ENCODE measurements around the gene DNAJC1.

Gene DNAJC1

DNA sequence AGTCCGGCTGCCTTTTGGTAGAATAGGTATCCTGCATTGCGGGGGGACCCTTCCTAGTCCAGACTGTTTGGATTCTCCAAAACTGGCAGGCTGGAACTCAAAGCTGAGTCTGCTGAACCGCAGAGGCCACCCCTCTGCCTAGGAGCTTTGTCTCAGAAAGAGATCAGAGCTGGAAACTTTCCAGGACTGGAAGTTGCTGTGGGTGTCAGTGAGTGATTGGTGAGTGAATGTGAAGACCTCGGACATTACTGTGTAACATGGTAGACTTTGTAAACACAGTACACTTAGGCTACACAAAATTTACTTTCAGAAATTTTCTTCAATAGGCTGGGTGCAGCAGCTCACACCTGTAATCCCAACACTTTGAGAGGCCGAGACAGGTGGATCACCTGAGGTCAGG lies 103.8 kb downstream of the DNAJC1 start:
- TF ChIP-seq TAF1 (IDR thresholded peaks at IDR 0.05; ENCODE audit: borderline replicate concordance, insufficient read depth, low read length) (no peak), FOXP2 (optimal IDR thresholded peaks at IDR 0.05; ENCODE audit: borderline replicate concordance, extremely low read depth, extremely low read length, insufficient read depth) (no peak), SIN3A (IDR thresholded peaks at IDR 0.05; ENCODE audit: borderline replicate concordance, insufficient read depth, low read length) (no peak), POLR2AphosphoS5 (IDR thresholded peaks at IDR 0.05; ENCODE audit: low read depth, low read length) (no peak)
- TF ChIP-seq, protein P1, sequence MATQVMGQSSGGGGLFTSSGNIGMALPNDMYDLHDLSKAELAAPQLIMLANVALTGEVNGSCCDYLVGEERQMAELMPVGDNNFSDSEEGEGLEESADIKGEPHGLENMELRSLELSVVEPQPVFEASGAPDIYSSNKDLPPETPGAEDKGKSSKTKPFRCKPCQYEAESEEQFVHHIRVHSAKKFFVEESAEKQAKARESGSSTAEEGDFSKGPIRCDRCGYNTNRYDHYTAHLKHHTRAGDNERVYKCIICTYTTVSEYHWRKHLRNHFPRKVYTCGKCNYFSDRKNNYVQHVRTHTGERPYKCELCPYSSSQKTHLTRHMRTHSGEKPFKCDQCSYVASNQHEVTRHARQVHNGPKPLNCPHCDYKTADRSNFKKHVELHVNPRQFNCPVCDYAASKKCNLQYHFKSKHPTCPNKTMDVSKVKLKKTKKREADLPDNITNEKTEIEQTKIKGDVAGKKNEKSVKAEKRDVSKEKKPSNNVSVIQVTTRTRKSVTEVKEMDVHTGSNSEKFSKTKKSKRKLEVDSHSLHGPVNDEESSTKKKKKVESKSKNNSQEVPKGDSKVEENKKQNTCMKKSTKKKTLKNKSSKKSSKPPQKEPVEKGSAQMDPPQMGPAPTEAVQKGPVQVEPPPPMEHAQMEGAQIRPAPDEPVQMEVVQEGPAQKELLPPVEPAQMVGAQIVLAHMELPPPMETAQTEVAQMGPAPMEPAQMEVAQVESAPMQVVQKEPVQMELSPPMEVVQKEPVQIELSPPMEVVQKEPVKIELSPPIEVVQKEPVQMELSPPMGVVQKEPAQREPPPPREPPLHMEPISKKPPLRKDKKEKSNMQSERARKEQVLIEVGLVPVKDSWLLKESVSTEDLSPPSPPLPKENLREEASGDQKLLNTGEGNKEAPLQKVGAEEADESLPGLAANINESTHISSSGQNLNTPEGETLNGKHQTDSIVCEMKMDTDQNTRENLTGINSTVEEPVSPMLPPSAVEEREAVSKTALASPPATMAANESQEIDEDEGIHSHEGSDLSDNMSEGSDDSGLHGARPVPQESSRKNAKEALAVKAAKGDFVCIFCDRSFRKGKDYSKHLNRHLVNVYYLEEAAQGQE (IDR thresholded peaks at IDR 0.05; ENCODE audit: insufficient read depth in 1 of 2, low read depth in 2 of 2, low read length in 2 of 2): no peak

DNA sequence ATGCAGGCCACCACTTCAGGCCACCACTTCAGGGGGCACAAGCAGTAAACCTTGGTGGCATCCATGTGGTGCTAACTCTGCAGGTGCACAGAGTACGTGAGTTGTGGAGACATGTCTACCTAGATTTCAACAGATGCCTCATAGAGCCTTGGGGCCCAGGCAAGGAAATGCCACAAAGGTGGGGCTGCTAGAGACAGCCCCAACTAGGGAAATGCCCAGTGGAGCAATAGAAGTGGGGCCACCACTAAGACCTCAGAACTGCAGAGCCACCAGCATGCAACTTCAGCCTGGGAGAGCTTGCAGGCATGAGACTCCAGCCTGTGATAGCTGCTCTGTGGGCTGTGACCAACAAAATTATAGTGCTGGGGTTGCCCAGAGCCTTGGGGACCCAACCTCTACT lies 107.6 kb downstream of the DNAJC1 start:
- no peak for TF ChIP-seq SIN3A (IDR thresholded peaks at IDR 0.05; ENCODE audit: borderline replicate concordance, insufficient read depth, low read length)
- TF ChIP-seq FOXP2 (optimal IDR thresholded peaks at IDR 0.05; ENCODE audit: borderline replicate concordance, extremely low read depth, extremely low read length, insufficient read depth): no peak
- TF ChIP-seq, protein P1 (IDR thresholded peaks at IDR 0.05; ENCODE audit: insufficient read depth in 1 of 2, low read depth in 2 of 2, low read length in 2 of 2): no peak
- no peak for TF ChIP-seq POLR2AphosphoS5 (IDR thresholded peaks at IDR 0.05; ENCODE audit: low read depth, low read length)
- no peak for TF ChIP-seq TAF1 (IDR thresholded peaks at IDR 0.05; ENCODE audit: borderline replicate concordance, insufficient read depth, low read length)

DNA sequence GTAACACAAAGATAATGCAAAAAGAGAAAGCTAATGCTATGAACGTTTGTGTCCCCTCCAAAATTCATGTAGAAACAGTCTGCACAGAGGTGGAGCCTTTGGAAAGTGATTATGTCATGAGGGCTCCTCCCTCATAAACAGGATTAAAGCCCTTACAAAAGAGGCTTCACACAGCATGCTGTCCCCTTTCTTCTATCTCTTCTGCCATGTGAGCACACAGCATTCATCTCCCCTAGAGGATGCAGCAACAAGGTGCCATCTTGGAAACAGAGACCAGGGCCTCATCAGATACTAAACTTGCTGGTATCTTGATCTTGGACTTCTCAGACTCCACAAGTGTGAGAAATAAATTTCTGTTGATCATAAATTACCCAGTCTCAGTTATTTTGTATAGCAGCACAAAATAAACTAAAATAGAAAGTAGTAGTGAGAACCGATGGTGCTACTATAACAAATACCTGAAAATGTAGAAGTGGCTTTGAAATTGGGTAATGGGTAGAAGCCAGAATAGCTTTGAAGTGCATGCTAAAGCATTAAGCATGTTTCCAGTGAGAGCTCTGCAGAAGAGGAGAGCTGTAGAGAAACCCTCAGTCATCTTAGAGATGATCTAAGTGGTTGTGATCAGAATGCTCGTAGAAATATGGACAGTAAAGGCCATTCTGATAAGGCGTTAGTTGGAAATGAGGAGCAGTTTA lies 108.7 kb downstream of the DNAJC1 start:
- TF ChIP-seq FOXP2 (optimal IDR thresholded peaks at IDR 0.05; ENCODE audit: borderline replicate concordance, extremely low read depth, extremely low read length, insufficient read depth): no peak
- no peak for TF ChIP-seq SIN3A (IDR thresholded peaks at IDR 0.05; ENCODE audit: borderline replicate concordance, insufficient read depth, low read length)
- TF ChIP-seq TAF1 (IDR thresholded peaks at IDR 0.05; ENCODE audit: borderline replicate concordance, insufficient read depth, low read length): no peak
- TF ChIP-seq, protein P1 (IDR thresholded peaks at IDR 0.05; ENCODE audit: insufficient read depth in 1 of 2, low read depth in 2 of 2, low read length in 2 of 2): no peak
- no peak for TF ChIP-seq POLR2AphosphoS5 (IDR thresholded peaks at IDR 0.05; ENCODE audit: low read depth, low read length)

DNA sequence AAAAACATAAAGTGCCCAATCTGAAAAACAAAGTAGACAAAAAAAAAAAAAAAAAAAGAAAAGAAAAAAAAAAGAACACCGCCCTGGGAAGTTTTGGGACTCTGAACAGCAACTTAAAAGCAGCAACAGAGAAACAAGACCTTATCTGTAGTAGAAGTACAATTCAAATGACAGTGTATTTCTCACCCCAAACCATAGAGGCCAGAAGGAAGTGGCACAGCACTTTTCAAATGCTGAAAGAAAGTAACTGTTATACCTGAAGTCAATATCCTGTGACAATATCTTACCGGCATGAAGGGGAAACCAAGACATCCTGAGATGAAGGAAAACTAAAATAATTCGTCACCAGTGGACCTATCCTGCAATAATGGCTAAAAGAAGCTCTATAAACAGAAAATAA lies 112.1 kb downstream of the DNAJC1 start:
- no peak for TF ChIP-seq POLR2AphosphoS5 (IDR thresholded peaks at IDR 0.05; ENCODE audit: low read depth, low read length)
- TF ChIP-seq SIN3A (IDR thresholded peaks at IDR 0.05; ENCODE audit: borderline replicate concordance, insufficient read depth, low read length): no peak
- TF ChIP-seq TAF1 (IDR thresholded peaks at IDR 0.05; ENCODE audit: borderline replicate concordance, insufficient read depth, low read length): no peak
- TF ChIP-seq FOXP2 (optimal IDR thresholded peaks at IDR 0.05; ENCODE audit: borderline replicate concordance, extremely low read depth, extremely low read length, insufficient read depth): no peak
- TF ChIP-seq, protein P1 (IDR thresholded peaks at IDR 0.05; ENCODE audit: insufficient read depth in 1 of 2, low read depth in 2 of 2, low read length in 2 of 2): no peak

Measured in PFSK-1 (cell line).